NCI-H748 (cell line): ENCODE data around the gene CCDC195.

Experiments used
- DNase-seq: peaks from one replicate; lab custom pipeline; 2025; ENCODE audit not compliant: unreplicated experiment; lab: John Stamatoyannopoulos, UW

The CCDC195 gene

DNA sequence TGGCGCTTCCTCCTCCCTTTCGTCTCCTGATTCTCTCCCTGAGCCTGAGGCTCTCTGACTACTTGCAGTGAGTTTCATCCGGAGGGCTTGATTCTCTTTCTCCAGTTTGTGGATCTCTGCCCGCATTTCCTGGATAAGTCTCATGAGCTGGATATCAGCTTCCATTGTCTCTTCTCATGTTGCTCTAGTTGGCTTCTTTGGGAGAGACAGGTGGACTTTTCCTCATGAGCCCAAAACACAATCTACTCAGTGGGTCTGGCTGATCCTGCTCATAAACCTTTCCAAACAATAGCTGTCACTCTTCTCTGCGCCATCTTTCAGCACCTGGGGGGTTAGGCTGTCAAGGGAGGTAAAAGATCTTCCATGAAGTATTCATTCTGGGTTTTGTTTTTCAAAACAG is at the start of gene CCDC195:
CCDC195 (minus strand) TSS at position 165 of the 400 bp plus-strand sequence; CDS start at position 165, 0 bp downstream.
- DNase-seq: no peak

DNA sequence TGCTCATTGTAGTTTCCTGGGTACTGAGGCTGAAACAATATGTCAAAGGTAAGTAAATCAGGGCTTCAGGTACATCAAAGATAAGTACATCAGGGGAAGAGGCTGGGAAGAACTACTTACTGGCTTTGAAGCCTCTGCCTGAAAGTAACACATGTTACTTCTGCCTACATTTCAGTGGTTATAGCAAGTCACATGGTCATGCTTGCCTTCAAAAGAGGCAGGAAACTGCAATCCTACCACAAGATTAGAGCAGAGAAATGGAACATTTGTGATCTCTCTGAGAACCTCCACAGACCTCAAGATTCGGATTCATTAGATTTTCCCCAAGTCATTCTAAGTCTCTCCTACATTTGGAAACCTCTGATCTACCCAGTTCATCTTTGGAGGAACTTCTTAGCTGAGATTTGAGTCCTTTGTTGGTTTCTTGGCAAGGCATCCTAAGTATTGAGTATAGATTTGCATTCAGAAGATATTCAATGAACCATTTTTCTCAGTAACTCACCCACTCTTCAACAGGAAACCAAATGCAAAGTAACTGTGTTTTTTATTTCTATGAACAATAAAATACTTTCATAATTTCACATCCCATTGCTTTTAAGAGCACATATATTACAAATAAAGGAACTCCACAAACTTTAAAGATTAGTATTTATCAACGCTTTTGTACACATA is 48.5 kb upstream of the CCDC195 start:
- DNase-seq: no peak

DNA sequence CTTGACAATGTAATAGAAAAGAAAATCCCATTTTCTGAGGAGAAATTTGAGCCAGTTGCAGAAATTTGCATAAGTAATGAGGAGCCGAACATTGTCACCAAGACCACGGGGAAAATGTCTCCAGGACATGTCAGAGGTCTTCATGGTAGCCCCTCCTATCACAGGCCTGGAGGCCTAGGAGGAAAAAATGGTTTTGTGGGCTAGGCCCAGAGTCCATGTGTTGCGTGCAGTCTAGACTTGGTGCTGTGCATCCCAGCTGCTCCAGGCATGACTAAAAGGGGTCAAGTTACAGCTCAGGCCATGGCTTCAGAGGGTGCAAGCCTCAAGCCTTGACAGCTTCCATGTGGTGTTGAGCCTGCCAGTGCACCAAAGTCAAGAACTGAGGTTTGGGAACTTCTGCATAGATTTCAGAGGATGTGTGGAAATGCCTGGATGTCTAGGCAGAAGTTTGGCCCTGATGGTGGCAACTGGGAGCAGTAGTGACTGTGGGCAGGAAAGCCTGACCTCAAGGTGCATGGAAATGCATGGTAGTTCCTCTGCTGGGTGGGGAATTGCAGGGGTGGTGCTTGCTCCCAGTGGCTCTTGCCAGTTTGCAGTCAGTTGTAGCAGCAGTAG is 41.9 kb upstream of the CCDC195 start:
- no peak for DNase-seq

DNA sequence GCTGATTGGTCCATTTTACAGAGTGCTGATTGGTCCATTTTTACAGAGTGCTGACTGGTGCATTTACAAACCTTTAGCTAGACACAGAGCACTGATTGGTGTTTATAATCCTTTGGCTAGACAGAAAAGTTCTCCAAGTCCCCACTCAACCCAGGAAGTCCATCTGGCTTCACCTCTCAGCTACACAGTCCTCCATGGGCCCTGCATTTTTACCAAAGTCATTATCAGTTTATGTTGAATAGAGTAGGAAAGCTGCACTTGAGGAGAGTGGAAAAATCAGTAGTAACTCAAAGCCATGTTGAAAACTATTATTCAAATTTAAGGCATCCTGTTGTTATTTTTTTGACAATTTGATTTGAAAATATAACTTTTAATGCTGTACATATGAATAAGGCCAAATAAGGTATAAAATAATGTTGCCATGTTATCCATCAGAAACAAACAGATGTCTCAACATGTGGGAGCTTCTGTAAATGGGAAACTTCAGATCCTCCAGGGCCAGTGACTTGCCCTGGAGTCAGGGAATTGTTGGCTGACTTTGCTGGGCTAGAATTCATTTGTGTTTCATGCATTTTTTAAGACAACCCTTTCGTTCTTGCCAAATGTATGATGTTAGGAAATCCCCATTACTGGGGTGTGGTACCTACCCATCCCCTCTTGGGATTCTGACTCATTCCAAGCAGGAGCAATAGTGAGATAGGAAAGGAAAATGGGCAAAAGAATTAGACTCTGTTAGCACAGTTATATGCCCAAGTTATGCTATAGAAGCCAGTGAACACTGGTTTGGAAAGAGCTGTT is 37.8 kb upstream of the CCDC195 start:
- DNase-seq: no peak

GRCh38 chr2:224751996-224752698 is 36.0 kb upstream of the CCDC195 start:
- no peak for DNase-seq

DNA sequence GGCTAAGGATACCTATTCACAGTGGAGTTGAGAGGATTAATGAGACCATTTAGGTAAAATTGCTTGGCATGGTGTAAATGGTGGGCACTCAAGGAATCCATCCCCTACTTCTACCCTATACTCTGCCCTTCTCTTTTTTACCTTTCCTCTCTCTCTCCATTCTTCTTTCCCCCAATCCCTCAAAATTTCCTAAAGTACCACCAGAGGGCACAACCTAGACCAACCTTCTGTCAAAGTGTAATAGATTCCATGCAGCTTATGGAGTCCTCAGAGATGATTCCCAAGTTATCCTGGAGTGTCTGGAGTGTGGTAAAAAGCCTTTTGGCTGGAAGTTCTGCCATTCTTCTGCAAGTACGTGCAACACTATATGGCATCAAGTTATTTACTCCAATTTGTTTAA is 33.0 kb upstream of the CCDC195 start:
- no peak for DNase-seq

- DNase-seq: no peak
Measured at GRCh38 chr2:224747765-224748164, 31.6 kb upstream of the CCDC195 start.

GRCh38 chr2:224736227-224736626 is 20.1 kb upstream of the CCDC195 start:
- DNase-seq: no peak

DNA sequence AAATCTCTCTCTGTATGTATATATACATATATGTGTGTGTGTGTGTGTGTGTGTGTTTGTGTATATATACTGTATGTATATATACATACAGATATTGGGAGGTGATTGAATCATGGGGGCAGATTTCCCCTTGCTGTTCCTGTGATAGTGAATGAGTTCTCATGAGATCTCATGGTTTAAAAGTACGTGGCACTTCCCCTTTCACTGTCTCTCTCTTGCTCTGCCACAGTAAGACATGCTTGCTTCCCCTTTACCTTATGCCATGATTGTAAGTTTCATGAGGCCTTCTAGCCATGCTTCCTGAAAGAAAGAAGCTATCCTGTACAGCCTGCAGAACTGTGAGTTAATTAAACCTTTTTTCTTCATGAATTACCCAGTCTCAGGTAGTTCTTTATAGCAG is 18.8 kb upstream of the CCDC195 start:
- no peak for DNase-seq

GRCh38 chr2:224731665-224732064 is 15.5 kb upstream of the CCDC195 start:
- no peak for DNase-seq

DNA sequence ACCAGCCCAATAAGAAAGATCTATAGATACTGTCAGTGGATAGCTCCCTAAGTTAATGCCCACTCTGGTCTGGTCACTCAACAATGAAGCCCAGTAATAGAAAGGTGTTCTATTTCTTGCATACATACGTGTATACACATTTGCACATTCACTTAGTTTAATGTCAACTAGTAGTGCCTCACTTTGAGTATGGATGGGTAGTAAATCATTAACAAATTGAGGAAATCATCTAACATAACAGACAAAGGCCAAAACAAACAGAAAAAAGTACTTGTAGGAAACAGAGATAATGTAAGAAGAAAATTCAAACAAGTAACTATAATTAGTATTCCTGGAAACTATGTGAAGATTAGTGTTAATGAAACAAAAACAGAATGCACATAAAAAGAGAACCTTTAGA is 13.3 kb upstream of the CCDC195 start:
- DNase-seq: no peak

DNA sequence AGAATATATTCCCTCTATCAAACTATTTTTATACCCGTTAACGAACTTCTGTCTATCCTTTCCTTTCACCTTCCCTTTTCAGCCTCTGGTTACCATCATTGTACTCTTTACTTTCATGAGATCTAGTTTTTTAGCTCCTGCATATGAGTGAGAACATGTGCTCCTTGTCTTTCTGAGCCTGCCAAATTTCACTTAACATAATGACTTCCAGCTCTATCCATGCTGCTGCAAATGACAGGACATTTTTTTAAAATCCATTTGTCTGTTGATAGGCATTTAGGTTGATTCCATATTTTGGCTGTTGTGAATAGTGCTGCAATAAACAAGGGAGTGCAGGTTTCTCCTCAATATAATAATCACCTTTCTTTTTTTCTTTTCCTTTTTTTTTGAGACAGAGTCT is 8.2 kb upstream of the CCDC195 start:
- DNase-seq: no peak

DNA sequence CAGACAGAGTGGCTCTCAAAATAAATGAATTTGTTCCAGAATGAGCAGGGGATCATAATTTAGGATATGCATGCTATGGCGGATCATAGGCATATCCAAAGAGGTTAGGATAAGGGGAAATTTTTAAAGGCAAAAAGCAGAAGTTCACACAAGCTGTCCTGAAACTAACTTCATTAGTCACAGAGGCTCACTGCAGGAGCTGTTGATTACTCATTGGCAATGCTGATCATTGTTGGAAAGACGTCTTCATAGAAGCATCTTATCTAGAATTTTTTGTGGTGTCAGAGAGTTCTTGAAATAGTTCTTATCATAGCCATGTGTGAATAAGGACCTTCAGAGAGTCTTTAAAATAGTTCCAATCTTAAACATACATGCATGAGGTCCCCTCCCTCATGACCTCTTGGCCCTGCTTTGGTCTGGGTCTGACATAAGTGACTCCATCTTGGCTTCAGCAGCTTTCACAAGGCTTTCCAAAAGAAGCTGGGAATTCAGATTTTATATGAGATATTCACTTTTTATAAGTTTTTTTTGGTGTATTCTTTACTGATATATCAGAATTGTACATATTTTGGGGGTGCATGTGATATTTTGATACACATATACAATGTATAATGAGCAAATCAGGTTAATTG is 7.5 kb upstream of the CCDC195 start:
- DNase-seq: no peak

- DNase-seq: no peak
Measured at GRCh38 chr2:224722770-224723169, 6.6 kb upstream of the CCDC195 start.

DNA sequence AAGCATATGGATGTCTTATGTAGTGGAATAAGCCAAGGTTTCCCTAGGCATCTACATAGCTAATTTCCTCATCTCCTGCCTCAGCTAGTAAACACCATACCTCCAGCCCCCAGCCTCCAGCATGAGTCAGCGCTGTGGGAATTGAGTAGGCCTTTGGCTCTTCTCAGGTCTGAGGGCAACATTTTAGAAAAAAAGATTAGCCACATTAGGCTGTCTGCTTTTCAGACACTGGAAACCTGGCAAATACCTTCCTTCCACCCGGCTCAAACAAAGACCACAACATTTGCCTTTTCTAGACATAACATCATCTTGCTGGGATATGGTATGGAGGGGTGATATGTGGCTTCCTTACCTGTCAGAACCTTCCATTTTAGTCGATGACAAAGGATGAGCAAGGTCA is 6.1 kb upstream of the CCDC195 start:
- no peak for DNase-seq

DNA sequence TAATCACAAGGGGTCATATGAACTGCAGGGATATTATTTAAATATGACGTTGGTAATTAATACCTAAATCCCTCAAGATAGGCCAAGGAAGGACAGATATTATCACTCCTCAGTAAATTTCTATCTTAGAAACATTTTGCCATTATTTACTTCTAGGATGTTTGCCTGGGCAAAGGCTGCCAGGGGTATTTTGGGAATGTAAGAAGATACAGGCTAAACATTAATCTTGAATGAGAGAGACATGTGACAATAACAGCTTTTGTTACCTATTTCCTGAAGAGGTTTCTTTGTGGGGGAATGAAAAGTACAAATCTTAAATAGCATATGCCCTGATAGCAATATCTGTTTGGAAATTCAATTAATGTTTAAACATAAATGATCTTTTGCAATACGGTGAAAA is 756 bp upstream of the CCDC195 start:
- no peak for DNase-seq

- no peak for DNase-seq
Measured at GRCh38 chr2:224711859-224712665, 4.1 kb downstream of the CCDC195 start.

DNA sequence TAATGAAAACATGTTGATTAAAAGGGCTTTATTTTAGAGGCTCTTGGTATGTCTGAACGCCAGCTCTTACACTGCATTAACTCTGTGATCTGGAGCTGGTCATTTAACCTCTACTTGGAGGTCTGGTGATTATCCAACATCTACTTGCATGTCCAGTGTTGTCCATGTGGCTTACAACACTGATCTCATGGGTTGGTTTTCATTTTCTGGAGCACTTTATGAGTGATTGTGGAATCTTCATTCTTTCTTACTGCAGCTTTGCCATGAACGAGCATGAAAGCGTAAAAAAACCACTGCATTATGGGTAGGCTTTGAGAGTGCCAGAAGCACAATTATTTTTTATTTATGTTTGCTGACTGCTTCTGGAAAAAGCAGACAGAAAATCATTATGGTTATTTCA is 4.8 kb downstream of the CCDC195 start:
- DNase-seq: no peak

DNA sequence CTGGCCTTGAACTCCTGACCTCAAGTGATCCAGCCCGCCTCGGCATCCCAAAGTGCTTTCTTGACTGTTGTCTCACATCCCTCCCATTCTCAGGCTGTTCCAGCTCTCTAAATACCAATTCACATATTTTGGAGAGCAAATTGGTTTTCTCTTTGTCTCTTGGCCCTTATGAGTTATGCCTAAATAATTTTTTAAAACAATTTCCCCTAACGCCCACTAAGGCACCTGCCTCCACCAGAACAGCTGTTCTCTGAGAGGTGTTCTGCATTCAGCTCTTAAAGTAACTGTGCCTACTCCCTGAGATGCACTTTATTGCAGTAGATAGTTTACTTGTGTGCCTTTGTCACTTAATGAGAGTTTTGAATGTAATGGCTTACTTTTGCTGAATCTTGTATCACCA is 6.9 kb downstream of the CCDC195 start:
- no peak for DNase-seq

DNA sequence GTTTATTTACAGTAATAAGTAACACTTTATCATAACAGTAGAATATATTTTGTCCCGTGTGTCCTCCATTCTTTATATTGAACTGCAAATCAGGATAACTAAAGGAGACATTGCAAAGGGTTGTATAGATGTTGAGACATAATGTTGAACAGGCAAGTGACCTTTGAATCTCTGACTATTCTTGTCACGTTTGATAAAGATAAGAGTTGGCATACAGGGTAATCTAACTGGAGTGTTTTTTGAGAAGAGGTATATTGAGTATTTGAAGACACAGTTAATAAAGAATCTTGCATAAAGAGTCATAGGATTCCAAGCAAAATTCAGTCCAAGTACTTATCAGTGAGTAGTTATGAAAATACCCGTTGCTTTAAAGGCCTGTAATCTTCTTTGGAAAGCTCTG is 21.7 kb downstream of the CCDC195 start:
- no peak for DNase-seq
